HG02981 (cell line): ENCODE results near the gene TMEM200B.
"Not testable (repeated sequence)": the region's sequence is repeated elsewhere in the genome, so short reads cannot be mapped to it uniquely, and the experiment has no call there.

Source experiments
- ATAC-seq: cut with Tn5 transposase; IDR thresholded peaks from one replicate; pipeline ENCODE4 v1.9.1; 2021; ENCODE audit warnings: mild to moderate bottlenecking, moderate library complexity; ENCODE audit not compliant: unreplicated experiment

Gene TMEM200B

GRCh38 chr1:29134695-29135028 is 11.0 kb upstream of the TMEM200B start:
- no peak for ATAC-seq

DNA sequence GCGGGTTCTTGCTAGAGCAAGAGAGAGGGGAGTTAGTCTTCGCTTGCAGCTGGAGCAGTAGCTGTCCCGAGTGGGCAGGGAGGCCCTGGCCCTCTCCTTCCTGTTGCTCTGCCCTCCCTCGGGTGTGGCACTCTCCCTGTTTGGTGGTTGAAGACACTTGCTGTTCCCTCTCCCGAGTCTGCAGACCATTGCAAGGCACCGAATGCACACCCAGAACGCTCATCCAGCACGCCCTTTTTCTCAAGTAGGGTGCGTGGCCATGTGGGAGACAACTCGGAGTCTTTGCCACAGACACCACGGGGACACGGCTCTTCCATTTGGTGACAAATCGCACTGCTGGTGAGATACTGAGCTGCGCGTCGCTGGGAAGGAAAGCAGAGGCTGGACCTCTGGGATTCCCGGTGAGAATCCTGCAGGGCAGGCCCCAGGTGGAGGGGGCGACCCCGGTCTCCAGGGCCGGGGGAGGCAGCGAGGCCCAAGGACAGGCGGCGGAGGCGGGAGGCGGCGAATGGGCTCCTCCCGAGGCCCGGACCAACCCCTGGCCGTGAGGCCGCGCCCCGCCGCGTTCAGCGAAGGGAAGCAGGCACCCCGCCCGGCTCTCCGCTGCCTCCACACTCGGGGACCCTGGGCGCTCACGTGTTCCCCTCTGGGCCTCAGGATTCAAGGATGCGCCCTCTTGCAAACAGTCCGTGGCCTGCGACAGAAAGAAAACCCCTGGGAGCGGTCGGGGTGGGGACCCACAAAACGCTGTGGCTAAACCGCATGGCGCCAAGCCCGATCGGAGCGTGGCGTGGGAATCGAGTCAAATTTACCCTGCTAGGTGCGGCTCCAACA is 10.4 kb upstream of the TMEM200B start:
- no peak for ATAC-seq

GRCh38 chr1:29131056-29131455 is 7.4 kb upstream of the TMEM200B start:
- not testable (repeated sequence) for ATAC-seq

DNA sequence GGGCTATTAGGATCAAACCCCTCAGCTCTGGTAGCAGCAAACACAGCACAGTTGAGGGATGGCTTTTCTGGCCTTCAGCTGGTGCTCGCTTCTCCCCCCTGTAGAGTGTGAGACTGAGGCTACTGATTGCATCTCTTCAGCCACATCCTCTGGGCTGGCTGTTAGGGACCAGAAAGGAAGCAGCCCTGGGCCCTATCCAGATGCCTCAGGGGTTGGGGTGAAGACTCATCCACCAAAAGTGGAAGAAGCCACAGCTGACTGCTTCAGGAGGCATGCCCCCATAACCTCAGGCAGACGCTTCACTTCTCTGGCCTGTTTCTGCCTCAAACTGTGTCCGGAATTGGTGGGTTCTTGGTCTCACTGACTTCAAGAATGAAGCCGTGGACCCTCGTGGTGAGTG is 6.2 kb upstream of the TMEM200B start:
- ATAC-seq: no peak

DNA sequence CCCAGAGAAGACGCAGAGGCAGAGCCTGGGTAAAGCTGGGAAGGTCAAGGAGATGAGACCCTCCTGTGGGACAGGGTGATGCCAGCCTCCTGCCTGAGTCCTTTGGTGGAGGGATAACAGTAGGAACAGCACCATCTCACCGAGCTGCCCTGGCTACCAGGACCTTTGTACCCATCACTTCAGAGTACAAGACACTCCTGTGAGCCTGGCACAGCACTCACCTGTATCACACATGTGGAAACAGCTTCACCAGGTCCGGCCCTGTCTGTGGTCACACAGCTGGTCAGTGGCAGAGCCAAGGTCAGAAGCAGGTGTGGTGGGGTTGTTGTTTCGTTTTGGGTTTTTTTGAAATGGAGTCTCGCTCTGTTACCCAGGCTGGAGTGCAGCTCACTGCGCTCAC is 5.0 kb upstream of the TMEM200B start:
- no peak for ATAC-seq

DNA sequence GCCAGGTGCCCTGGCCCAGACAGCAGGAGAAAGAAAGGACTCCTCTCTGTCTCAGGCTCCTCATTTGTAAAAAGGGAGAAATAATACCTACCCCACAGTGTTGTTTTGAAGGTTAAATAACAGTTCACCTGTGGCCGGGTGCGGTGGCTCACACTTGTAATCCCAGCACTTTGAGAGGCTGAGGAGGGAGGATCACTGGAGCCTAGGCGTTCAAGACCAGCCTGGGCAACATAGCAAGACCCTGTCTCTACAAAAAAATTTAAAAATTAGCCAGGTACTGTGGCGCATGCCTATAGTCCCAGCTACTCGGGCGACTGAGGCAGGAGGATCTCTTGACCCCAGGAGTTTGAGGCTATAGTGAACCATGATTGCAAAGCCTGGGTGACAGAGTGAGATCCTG is 2.5 kb upstream of the TMEM200B start:
- no peak for ATAC-seq

DNA sequence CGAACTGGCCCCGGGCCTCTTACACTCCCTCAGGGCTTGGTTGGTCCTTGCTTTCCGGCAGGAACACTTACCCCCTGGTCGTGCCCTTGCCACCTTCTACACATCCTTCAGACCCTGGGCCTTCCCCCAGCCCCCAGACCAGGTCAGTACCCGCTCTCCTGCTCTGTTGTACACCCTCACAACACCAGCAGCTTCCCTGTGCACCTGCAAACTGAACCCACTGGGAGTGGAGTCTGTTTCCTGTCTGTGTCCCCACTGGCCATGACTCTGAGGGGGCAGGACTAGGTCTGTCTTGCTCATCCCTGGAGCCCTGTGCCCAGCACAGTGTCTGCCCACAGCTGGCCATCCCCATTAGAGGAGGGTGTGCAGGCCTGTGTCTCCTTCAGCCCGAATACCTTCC is 2.1 kb upstream of the TMEM200B start:
- ATAC-seq: no peak

GRCh38 chr1:29125237-29125641 is 1.5 kb upstream of the TMEM200B start:
- ATAC-seq: no peak

- ATAC-seq: no peak
Measured at GRCh38 chr1:29124366-29125236, 898 bp upstream of the TMEM200B start.

GRCh38 chr1:29123053-29123886 is 433 bp downstream of the TMEM200B start:
- no peak for ATAC-seq

DNA sequence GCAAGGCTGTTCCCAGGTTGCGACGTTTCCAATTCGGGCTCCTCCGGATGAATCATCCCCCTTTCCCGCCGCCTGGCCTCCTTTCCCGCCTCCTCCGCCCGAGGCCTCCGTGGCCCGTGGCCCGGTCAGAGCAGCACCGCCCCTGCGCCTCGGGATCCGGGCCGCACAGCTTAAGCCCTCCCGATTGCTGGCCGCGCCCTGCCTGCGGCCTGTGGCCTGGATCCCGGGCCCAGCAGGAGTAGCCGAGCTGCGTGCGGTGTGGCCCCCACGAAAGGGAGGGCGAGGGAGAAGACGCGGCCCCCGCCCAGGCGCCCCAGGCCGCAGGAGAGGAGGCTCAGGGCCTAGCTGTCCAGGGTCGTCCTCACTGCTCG is 1.0 kb downstream of the TMEM200B start:
- ATAC-seq: no peak

DNA sequence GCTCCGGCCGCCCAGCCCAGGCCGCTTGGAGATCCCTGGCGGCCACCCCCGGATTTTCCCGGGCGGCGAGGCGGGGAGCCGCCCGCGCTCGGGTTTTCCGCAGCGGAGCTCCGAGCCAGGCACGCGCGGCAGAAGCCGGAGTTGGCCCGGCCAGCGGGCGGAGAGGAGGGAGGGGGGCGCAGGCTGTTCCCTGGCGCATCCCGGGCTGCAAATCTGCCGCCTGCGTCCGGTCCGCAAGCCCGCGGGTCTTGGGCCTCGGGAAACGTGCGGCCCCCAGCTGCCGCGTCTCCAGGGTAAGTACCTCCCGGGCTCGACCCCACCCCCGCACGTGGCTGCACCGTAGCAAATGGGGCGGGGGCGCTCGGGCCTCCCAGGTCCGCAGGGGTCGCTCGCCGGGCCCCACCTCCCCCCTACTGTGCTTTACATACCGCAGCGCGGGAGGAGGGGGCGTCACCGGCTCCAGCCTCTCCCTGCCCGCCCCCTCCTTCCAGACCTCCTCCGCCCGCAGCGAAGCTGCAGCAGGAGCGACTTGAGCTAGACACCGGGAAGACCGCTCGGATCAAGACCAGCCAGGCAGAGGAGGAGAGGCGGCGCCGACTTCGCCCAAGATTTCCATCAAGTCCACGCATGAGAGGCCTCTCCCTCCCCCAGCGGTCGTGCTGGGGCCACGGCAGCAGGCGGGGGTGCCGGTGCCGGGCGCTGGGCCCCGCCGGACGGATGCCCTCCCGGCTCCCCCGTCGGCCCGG is 1.6 kb downstream of the TMEM200B start:
- ATAC-seq: no peak

DNA sequence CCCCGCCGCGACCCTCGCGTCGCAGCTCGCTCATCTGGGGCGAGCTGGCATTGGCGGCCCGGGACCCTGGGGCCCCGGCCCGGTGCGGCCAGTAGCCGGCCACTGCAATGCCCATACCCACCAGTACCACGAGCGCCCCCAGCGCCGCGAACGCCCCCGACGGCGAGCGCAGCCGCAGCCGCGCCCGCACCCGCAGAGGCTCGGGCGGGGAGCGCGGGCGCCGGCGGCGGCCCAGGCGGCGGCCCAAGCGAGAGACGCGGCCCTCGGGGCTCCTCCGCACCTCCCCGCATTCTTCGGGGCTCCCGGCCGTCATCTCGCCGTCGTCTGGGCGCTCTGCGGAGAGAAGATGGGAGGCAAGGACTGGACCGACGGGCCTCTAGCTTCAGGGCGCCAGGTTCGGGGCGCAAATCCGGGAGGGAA is 2.2 kb downstream of the TMEM200B start:
- no peak for ATAC-seq

- no peak for ATAC-seq
Measured at GRCh38 chr1:29120947-29121485, 2.7 kb downstream of the TMEM200B start.

GRCh38 chr1:29120367-29120766 is 3.3 kb downstream of the TMEM200B start:
- no peak for ATAC-seq

DNA sequence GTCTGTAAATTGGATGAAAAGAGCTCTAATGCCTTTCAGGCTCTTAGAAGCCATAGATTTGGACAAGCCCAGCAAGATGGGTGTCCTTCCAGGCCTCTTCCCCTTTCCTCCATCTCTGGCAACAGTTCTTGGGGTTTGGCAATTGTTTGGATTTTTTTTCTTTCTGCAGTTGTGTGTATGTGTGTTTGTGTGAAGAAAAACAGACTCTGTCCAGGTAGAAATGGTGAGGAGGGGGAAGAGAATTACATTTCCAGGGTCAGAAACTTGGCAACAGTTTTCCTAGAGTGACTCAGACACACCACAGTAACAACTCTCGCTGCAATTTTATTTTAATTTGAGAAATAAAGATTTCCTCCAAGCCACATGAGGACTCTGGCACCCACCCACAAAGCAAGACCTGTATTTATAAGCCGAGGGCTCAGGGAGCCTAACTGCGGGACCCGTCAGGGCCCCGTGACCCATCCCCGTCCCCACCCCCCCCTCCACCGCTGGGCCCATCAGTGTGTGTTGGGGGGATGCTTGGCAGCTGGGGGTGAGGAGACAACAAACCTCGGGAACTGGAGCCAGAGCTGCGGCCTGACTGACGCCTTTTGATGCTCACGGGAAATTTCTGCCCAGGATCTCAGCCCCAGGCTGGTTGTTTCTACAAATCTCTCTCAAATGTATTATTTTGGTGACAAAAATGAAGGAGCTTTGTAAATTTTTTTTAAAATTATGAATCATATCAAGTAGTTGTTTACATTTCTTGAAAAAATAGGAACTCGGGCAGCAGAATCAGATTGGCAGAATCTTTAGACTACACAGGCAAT is 4.4 kb downstream of the TMEM200B start:
- ATAC-seq: no peak

GRCh38 chr1:29117381-29117780 is 6.3 kb downstream of the TMEM200B start:
- ATAC-seq: no peak

DNA sequence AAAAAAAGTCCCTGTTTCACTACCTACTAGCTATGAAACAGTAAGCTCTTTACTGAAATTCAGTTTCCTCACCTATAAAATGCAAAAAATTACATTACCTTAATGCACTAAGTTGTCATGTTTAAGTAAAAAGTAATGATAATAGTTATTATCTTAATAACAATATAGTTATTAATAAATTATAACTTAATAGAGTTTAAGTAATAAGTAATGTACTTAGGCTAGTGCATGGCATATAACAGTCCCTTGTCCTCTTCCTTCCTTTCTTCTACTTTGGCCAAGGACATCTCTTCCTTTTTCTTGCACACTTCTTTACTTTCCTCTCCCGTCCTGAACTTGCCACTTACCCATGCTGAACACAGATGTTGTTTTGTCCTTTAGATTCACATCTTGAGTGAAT is 9.0 kb downstream of the TMEM200B start:
- no peak for ATAC-seq

DNA sequence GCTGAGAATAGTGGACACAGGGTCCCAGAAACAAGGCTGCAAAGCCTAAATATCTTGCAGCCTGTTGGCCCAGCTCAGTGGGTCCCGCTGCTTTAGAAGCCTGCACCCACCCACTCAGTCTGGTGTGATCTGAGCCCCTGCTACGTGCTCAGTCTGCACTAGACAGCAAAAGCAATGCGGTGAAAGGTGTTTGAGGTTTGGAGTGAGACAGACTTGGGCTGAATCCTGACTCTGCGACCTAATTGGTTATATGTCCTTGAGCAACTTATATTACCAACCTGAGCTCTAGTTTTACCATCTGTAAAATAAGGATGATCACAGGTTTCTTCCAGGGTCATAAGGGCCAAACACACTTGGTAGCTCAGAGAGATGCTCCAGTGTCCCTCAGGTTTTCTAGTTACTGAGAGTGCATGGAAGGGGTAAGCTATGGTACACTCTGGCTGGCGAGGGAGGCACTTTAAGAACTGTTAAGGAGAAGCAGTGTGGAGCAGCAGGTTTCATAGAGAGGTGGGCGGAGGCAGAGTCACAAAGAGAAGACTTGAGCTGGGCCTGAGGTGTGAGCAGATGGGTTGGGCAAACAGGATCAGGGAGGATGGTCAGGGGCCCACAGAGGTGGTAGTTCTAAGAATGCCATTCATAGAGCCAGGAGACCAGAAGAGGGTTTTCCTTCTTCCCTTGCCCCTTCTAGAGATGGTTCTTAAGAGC is 10.1 kb downstream of the TMEM200B start:
- ATAC-seq: no peak
